Raji (cell line): ENCODE data around the gene PGM1.

Experiments
- POLR2A ChIP-seq: IDR thresholded peaks from 2 replicates; pipeline ENCODE4 v1.6.1; 2011; ENCODE audit warnings: low read depth, low read length, control low read depth; ENCODE audit not compliant: insufficient read depth

The PGM1 gene

DNA sequence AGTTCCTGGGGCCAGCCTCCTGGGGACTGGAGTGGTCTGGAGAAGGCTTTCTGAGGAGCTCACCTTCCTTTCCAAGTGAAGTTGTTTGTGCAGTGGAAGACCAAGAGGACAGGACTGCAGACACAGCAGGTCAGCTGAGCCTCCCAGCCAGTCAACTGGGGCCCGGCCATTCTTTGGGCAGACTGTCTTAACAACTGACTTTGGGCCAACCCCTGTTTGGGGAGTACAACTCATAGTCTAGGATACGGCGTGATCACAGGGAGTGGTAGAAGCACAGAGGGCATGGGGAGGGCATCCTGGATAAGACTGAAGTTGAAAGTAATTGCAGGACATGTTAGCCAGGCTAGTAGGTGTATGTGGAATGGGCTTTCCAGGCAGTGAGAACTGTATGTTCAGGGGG, 50.3 kb downstream of the PGM1 start:
- no peak for TF ChIP-seq POLR2A

DNA sequence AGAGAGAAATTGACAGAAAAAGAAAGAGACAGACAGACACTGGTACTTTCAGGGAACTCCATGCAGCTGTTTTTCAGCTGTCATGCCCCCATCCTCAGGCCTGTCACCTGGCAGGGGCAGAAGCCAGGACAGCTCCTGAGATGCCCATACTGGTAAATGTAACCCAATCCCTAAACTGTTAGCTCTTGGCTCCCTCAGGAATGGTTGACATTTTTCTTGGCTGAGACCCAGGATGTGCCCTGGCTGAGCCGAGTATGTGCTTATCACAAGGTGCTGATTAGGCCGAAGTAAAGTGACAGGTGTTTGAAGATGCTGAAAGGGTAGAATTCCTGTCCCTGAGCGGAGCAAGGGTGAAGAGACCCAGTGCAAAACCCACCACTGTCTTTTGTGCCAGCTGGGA, 50.7 kb downstream of the PGM1 start:
- TF ChIP-seq POLR2A = no peak

DNA sequence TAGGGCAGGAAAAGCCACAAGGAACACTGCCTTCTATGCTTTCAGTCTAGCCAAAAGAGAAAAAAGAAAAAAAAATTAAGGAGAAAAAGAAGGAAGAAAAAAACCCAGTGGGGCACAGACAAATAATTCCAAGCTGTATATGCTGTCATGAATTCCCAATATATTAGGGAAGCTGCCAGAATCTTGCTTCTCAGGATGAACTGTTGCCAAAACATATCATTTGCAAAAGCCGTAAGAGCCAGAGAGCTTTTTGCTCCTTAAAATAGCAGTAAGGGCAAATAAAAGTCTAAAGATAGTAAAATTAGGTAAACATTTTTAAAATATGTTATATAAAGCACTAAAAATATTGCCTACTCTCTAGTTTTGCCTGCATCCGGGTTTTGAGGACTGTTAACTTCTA, 52.1 kb downstream of the PGM1 start:
- TF ChIP-seq POLR2A = no peak

DNA sequence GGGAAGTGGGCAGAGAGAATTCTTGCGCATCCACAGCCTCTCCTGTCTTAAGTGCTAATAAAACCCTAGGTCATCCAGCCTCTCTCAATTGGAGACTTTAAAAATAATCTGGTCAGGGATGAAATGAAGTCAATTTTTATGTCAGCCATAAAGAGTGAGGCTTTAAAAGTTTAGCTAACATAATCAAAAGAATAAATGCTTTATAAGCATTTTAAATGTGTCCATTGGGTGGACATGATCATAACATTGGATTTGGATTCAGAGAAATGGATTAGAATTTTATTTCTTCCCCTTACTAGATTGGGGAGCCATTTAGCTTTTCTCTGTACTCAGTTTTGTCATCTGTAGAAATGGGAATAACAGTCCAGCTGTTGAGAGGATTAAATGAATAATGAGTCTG, 55.5 kb downstream of the PGM1 start:
- TF ChIP-seq POLR2A = no peak

DNA sequence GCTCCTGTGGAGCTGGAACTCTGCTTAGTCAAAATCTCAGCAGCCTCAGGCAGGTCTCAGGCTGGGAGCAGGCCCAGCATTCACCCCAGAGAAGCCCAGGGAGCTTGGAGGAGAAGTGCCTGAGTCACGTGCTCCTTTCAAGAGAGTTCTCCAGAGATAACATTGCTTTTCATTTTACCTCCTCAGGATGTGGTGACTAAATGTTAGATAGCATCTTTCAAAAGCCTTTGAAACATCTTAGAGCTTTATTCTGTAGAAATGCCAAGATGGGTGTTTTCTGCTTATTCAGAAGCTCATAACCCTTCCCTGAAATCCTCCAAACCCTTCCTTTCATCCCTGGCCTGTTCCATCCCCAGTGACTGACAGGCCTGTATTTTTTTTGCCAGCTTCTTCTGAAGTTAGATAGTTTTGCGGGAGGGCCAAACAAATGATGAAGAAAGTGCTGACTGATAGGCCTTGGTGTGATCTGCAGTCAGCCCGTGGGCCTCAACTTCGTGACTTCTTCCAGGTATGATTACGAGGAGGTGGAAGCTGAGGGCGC, 58.0 kb downstream of the PGM1 start:
- no peak for TF ChIP-seq POLR2A

DNA sequence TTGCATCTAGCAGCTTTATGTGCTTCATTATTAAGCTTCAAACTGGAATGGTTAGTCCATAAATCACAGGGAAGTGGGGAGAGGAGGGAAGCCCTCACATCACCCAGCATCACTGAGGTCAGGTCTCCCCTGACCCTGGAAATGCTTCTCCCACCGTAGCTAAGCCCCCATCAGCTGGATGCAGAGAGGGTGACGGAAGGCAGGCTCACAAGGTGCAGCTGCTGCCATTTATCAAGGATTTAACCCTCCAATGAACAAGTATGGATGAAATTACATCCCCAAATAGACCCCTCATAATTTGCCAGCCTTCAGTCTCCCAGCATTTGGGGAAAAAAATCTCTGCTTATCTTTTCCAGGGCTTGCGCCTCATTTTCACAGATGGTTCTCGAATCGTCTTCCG, 60.8 kb downstream of the PGM1 start:
- no peak for TF ChIP-seq POLR2A

DNA sequence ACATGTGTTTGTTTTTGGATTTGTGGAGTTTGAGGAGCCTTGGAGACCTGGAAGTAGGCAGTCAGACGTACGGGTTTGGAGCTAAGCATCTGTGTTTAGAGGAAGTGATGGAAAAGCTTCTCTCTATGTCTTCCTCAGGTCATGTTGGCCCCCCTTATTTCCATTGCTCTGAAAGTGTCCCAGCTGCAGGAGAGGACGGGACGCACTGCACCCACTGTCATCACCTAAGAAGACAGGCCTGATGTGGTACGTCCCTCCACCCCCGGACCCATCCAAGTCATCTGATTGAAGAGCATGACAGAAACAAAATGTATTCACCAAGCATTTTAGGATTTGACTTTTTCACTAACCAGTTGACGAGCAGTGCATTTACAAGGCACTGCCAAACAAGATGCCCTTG, 66.2 kb downstream of the PGM1 start:
- TF ChIP-seq POLR2A = no peak

DNA sequence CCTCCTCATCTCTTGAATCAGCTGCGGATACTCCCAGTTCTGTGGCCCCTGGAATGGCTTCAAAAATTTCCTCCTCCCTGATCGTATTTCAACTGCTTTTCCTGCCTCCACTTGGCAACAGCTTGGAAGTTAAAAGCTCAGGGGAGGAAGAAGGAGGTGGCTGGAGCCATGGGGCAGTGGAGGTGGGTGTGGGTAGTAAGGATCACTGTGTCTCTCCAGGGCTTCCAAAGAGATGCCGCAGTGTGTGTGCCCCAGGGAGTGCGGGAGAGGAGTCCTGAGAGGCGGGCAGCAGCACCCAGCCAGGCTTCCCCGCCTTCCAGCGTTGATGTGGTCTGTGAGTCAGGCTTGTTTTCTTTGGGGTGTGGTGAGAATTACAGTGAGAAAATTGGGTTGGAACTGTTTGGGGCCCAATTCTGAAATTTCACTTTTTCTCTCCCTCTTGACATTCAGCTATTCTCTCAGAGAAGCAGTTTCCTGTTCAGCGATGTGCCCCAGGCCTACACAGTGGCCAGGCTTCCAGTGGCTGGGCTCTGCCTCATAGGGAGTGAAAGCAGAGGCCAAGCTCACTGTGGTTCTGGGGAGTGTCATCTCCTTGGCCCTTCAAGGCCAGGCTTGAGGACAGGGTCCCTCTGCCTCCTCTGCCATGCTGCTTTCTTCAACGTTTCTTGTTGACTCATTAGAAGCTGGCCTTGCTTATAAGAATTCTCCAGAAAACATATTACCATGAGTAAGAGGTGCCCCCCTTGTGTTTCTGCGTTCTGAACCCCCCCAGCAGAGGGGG, 69.0 kb downstream of the PGM1 start:
- TF ChIP-seq POLR2A = no peak

DNA sequence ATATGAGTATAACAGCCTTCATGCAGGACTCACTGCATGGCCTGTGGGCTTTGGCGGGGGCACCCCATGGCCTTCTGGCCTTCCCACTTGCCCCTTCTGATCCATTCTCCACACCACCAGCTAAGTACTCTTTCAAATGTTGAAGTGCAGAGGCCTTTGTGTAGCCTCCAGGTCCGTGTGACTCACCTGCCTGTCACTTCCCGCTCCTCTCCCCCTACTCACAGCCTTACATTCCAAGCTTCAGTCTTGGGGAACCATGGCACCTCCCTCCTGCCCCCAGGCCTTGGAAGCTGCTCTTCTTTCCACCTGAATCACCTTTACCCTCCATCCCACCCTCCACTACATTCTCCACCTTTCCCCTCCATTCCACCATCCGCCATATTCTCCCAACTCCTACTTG, 69.6 kb downstream of the PGM1 start:
- no peak for TF ChIP-seq POLR2A

DNA sequence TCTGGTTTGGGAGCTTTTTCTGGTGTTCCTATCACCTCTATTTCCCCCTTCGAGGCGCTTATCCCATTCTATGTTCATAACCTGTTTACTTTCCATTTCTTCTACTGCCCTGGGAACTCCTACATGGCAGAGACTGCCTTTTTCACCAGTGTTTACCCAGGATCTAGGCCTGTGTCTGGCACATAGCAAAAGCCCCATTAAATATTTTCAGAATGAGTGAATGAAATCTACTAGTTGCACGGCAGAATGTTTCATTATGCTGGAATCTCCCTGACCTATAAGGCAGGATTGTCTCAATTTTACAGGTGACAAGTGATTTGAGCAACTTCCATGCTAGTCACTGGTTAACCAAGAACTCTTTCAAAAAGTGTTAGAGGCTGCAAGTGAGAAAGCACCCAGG, 70.1 kb downstream of the PGM1 start:
- no peak for TF ChIP-seq POLR2A

DNA sequence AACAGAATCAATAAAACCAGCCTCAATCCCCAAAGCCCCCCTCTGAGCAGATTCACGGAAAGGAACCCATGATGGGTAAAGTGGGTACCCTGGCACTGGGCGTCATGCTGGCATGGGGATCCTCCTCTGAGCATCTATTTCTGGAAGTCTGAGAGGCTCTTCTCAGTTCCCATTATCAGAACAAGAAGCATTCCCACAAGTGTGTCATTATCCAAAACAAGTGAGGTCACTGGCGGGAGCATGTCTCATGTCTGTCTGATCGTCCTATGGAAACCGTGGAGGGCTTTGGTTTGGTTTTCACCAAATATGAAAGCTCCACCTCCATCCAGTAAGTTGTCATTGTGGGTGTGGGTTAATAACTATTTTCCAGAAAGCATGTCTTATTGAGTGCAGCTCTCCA, 70.7 kb downstream of the PGM1 start:
- TF ChIP-seq POLR2A = no peak

DNA sequence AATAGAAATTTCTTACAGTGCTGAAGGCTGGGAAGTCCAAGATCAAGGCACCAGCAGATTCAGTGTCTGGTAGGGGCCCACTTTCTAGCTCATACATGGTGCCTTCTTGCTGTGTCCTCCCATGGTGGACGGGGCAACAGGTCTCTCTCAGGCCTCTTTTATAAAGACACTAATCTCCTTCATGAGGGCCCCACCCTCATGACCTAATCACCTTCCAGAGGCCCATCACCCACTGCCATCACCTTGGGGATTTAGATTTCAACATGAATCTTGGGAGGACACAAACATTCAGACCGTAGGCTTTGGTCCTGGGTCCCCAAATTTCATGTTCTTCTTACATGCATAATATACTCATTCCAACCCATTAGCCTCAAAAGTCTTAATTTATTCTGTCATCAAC, 71.5 kb downstream of the PGM1 start:
- TF ChIP-seq POLR2A = no peak

DNA sequence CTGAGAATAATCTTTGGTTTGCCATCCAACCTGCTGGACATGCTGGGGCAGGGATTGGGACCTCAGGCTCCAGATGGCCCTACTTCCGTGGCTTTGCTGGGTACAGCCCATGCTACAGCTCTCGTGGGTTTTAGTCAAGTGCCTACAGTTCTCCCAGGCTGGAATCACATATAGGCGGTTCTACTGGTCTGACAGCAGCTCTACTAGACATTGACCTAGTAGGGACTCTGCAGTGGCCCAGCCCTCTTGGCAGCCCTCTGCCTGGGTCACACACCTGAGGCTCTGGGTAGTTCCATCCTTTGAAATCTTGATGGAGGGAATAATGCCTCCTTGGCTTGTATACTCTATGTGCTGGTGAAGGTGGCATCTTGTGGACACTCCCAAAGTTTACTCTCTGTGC, 72.2 kb downstream of the PGM1 start:
- no peak for TF ChIP-seq POLR2A

DNA sequence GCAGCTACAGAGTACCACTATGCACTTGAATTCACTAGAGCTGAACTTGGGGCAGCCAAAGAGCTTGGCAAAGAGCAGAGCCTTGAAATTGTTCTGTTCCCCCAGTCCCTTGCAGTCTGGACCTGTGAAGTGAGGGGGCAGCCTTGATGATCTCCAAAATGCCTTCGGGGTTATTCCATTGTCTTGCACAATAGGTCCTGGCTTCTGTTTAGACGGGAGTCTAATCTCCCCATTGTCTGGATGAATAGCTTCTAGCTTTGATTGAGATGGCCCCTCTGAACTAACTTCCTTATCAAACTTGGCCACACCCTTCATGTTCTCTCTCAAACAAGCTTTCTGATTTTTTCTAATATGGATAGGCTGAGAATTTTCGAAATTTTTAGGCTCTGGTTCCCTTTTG, 72.6 kb downstream of the PGM1 start:
- TF ChIP-seq POLR2A = no peak

DNA sequence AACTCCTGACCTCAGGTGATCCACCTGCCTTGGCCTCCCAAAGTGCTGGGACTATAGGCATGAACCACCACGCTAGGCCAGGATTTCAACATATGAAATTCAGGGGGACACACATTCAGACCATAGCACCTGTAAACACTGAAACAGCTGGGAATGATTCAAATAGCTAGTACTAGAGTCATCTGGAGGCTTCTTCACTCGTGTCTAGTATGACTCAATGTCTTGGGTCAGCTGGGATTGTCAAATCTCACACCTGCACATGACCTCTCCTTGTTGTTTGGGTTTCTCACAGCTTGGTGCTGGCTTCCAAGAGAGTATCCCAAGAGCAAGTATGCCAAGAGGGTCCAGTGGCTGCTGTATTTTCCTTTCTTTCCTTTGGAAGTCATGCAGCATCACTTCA, 75.1 kb downstream of the PGM1 start:
- no peak for TF ChIP-seq POLR2A

DNA sequence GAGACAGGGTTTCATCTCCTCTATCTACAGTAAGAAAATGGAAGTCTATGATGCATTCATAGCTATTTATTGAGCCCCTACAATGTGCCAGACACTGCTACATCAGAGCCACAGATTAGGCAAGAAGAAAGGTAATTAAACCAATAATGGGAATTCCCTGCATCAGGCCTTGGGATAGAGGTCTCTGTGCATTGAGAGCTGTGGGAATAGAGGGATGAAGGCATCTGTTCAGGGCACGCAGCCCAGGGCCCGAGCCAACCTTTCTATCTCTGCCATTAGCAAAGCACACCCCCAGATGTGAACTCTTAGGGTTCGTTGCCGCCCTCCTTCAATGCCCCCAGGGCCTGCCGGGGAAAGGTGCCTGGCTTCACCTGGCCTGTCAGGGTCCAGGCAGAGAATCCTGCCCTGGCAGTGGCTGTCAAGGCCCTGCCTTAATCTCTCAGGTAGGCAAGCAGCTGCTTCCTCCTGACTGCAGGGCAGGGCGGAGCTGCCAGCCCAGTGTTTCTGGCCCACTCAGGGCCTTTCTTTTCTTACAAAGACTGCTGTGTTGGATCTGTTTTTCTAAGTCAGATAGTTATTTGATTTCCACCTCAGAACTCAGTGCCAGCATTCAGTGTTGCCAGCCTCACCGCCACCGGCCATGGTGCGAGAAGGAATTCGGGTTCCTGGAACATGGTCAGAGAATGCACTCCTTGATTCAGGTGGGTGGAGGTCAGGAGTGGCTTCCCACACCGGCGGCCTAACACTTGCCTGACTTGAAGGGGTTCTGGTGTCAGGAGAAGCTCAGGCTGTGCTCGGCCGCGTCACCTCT, 76.1 kb downstream of the PGM1 start:
- TF ChIP-seq POLR2A = no peak
